ENCODE measurements around the gene PIP4K2A. TPM values are rescaled to one million over a fixed set of nuclear protein-coding genes. Genes with fewer than 3 reads are reported as not detected.
"Not testable (repeated sequence)": the region's sequence is repeated elsewhere in the genome, so short reads cannot be mapped to it uniquely, and the experiment has no call there.

Gene PIP4K2A
- 100 to 1,000 TPM; 119 to 127 TPM for total RNA-seq

GRCh38 chr10:22714479-22715289 lies at the start of gene PIP4K2A:
PIP4K2A (minus strand) TSS chr10:22714578; CDS start chr10:22714326, 252 bp downstream.
- ChIA-PET CTCF (interaction anchor here (1.0 to 1.3 kb wide), 2 partner anchors 65 to 91 kb away, joined by 3 read pairs; no protein-coding TSS in a partner anchor), POLR2A (interaction anchor here (0.5 to 1.5 kb wide), 4 partner anchors 37 to 374 kb away, joined by 3 to 5 read pairs (median 4); no protein-coding TSS in a partner anchor)

- ChIA-PET CTCF (no interaction called here), POLR2A (no interaction called here)
Measured at GRCh38 chr10:22761569-22762220, 47.3 kb upstream of the PIP4K2A start.

- ChIA-PET CTCF (no interaction called here), POLR2A (no interaction called here)
Measured at GRCh38 chr10:22760025-22760424, 45.6 kb upstream of the PIP4K2A start.

- CTCF ChIA-PET, result no interaction called here
- POLR2A ChIA-PET, result no interaction called here
Measured at GRCh38 chr10:22758867-22759266, 44.5 kb upstream of the PIP4K2A start.

GRCh38 chr10:22754296-22754695 lies 39.9 kb upstream of the PIP4K2A start:
- ChIA-PET POLR2A (no interaction called here), CTCF (no interaction called here)

- ChIA-PET CTCF (no interaction called here), POLR2A (no interaction called here)
Measured at GRCh38 chr10:22753786-22754185, 39.4 kb upstream of the PIP4K2A start.

- ChIA-PET POLR2A (no interaction called here), CTCF (no interaction called here)
Measured at GRCh38 chr10:22752272-22752889, 38.0 kb upstream of the PIP4K2A start.

GRCh38 chr10:22750131-22750530 lies 35.8 kb upstream of the PIP4K2A start:
- ChIA-PET CTCF (no interaction called here), POLR2A (no interaction called here)

GRCh38 chr10:22744858-22745257 lies 30.5 kb upstream of the PIP4K2A start:
- CTCF ChIA-PET, POLR2A ChIA-PET: not testable (repeated sequence)

GRCh38 chr10:22742678-22743077 lies 28.3 kb upstream of the PIP4K2A start:
- CTCF ChIA-PET, result no interaction called here

GRCh38 chr10:22741631-22742030 lies 27.3 kb upstream of the PIP4K2A start:
- POLR2A ChIA-PET, CTCF ChIA-PET: not testable (repeated sequence)

More at GRCh38 chr10:22742678-22743077, 28.3 kb upstream of the PIP4K2A start:
- POLR2A ChIA-PET, result no interaction called here

GRCh38 chr10:22740180-22740579 lies 25.8 kb upstream of the PIP4K2A start:
- ChIA-PET POLR2A (no interaction called here), CTCF (no interaction called here)

- ChIA-PET CTCF (no interaction called here), POLR2A (no interaction called here)
Measured at GRCh38 chr10:22737587-22737986, 23.2 kb upstream of the PIP4K2A start.

GRCh38 chr10:22736134-22736533 lies 21.8 kb upstream of the PIP4K2A start:
- ChIA-PET POLR2A (no interaction called here), CTCF (no interaction called here)

GRCh38 chr10:22733992-22734391 lies 19.6 kb upstream of the PIP4K2A start:
- POLR2A ChIA-PET, result no interaction called here
- CTCF ChIA-PET, result no interaction called here

- ChIA-PET CTCF (no interaction called here), POLR2A (no interaction called here)
Measured at GRCh38 chr10:22727663-22728062, 13.3 kb upstream of the PIP4K2A start.

- CTCF ChIA-PET, result no interaction called here
- POLR2A ChIA-PET, result no interaction called here
Measured at GRCh38 chr10:22727112-22727511, 12.7 kb upstream of the PIP4K2A start.

- CTCF ChIA-PET, result no interaction called here
- POLR2A ChIA-PET, result no interaction called here
Measured at GRCh38 chr10:22724773-22725172, 10.4 kb upstream of the PIP4K2A start.

- ChIA-PET CTCF (no interaction called here), POLR2A (interaction anchor here (0.5 kb wide), 1 partner anchor 1811 kb away, joined by 6 read pairs; no protein-coding TSS in a partner anchor)
Measured at GRCh38 chr10:22723783-22724182, 9.4 kb upstream of the PIP4K2A start.

GRCh38 chr10:22723343-22723779 lies 9.0 kb upstream of the PIP4K2A start:
- ChIA-PET CTCF (no interaction called here), POLR2A (interaction anchor here (0.5 kb wide), 1 partner anchor 1811 kb away, joined by 6 read pairs; no protein-coding TSS in a partner anchor)

Data from activated CD8-positive, alpha-beta memory T cell treated with anti-CD3 and anti-CD28 coated beads for 36 hours (primary cell).